Superior temporal gyrus (tissue), 1 donor: ENCODE measurements around the gene BSCL2.
"Not testable (repeated sequence)": the region's sequence is repeated elsewhere in the genome, so short reads cannot be mapped to it uniquely, and the experiment has no call there.

Source experiments
- DNase-seq: peaks from one replicate; pipeline ENCODE4 v3.0.0-alpha.2; 2016; ENCODE audit errors: extremely low spot score

Gene BSCL2

DNA sequence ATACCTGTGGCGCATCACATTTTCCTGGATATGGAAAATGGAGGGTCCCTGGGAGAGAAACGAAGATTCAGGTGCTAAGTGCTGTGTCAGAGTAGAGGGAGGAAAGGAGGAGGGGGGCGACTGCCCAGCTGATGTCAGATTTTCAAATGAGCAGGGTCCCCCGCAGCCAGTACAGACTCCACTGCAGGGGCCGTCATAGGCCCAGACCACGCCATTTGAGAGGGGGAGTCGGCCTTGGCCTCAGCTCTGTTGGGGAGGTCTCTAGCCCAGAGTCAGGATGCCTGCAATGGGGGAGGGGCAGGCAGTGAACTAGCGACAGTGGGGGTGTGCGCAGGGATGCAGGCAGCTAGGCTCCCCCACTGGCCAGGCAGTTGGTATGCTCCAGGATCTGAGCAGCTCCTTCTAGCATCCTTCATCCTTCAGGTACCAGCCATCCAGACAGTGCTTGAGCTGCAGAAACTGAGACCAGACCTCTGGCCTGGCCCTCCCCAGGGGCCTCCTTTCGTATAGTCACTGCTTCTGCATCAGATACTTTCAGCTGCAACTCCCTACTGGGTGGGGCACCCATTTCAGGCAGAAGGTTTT is at the start of gene BSCL2, which contains the start of gene GNG3:
TSS of gene BSCL2 (minus strand) at position 148 of the 585 bp plus-strand sequence. CDS start 229 bp downstream, outside the sequence.
TSS of gene GNG3 (plus strand) at position 400 of the 585 bp plus-strand sequence. CDS start 620 bp downstream, outside the sequence.
- DNase-seq = peak; percentile 84

DNA sequence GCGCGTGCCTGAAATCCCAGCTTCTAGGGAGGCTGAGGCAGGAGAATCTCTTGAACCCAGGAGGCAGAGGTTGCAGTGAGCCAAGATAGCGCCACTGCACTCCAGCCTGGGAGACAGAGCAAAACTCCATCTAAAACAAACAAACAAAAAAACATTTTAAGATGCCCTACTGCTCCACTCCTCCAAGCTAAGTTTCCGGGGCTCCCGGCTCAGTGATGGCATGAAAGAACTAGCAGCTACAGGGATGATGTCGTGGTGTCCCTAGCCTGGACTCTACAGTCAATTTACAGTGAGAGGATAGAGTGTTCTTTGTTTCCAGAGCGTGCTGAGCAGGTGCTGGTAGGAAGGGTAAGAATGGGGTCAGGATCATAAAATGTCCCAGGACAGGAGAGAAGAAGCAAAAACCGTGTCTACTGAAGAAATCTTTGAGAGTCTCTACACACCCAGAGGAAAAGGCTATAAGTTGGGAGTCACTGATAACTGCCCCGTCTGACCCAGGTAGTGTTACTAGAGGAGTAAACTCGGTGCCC is 47.9 kb upstream of the BSCL2 start:
- DNase-seq = peak; percentile 31

DNA sequence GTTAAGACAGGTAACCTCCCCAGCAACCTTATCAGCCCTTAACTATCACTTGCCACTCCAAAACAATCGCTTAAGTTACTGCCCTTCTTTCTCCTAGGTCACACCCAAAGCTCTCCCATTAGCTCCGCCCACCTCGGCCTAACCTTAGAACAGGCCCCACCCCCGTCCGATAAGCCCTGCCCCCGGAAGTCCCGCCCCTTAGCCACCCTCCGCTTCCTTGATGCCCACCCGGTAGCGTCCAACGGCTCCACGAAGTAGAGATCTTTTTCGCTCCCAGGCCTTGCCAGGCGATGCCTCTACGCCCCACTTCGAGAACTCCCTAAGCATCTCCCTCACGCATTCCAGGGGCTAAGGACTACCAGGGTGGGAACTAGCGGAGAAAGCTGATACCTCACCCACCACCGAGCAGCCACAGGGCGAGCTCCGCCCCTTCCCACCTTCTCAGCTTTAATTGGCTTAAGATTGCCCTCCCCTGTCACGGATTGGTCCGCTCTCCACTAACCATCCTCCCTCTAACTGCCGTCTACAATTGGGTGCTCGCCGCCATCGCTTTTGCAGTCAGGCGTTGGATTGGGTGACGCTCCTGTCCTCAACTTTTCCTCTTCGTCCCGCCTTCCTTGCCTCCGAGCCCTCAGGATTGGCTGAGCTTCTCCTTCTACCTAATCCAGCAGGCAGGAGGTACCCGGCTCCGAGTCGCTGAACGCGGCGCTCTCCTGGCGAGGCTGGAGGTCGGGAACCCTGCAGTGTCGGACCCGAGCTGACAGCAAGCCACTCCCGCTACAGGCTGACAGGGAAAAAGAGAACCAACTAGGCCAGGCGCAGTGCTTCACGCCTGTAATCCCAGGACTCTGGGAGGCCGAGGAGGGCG is 46.7 kb upstream of the BSCL2 start, which contains the start of gene ZBTB3:
TSS of gene ZBTB3 (minus strand) at position 425 of the 868 bp plus-strand sequence. CDS start 496 bp downstream, outside the sequence.
- DNase-seq = peak; percentile 99

DNA sequence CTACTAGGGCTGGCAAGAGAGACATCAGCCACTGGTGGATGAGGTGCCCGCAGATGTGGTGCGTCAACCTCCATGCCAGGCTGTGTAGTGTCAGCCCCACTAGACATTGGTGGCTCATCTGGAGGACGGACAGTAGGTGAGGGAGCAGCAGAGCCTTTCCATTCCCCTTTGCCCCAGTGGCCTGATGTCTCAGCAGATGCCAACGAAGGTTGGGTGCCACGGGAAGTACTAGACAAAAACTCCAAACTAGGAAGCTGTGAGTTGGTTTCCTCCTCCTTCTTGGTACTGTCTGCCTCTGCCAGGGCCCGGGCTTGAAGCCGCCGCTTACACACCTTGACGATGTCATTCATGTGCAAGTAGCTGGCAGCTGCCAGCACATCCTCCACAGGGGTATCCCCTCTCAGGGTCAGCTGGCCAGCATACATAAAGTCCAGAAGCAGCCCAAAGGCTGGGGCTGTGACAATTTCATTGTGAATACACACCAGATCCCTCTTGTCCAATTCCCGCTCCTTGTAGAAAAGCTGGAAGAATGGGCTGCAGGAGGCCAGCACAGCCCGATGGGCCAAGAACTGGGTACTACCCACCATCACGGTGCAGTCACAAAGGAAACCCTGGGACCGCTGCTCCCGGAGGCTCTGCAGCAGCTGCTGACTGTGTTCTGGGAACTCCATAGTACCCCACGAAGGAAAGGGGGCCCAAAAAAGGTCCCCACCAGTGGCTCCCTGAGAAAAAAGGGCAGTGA is 45.9 kb upstream of the BSCL2 start:
- DNase-seq = no peak

DNA sequence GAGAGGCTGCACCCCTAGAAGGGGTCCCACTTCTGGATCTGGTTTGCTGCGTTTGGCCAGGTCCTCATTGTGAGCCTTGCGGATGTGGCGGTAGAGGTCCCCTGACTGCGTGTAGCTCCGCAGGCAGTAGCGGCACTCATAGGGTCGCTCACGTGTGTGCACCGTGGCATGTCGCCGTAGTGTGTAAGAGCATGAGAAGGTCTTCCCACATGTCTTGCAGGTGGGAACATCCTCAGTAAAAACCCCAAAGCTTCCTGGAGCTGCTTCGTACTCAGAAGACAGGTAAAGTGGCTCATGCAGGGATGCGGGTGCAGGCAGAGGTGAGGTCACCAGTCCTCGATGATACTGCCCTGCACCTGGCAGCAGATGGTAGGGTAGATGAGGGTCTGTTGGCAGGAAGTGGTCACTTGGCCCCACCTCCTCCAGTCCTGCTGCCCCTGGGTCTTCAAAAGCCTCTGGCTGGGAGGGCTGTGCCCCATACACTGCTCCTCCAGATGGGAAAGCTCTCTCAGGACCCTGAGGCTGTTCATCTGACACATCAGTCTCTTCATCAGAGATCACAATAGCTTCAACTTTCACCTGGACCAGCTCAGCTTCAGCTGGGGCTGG is 45.1 kb upstream of the BSCL2 start:
- no peak for DNase-seq

DNA sequence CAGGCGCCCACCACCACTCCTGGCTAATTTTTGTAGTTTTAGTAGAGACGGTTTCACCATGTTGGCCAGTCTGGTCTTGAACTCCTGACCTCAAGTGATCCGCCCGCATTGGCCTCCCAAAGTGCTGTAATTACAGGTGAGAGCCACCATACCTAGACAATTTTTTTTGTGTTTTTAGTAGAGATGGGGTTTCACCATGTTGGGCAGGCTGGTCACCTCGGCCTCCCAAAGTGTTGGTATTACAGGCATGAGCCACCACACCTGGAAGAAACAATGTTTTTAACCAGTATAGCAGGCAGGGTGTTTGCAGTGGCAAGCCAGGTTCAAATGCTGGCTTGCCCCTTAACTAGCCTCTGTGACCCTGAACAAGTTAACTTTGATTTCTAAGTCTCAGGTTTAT is 42.7 kb upstream of the BSCL2 start:
- DNase-seq = not testable (repeated sequence)

DNA sequence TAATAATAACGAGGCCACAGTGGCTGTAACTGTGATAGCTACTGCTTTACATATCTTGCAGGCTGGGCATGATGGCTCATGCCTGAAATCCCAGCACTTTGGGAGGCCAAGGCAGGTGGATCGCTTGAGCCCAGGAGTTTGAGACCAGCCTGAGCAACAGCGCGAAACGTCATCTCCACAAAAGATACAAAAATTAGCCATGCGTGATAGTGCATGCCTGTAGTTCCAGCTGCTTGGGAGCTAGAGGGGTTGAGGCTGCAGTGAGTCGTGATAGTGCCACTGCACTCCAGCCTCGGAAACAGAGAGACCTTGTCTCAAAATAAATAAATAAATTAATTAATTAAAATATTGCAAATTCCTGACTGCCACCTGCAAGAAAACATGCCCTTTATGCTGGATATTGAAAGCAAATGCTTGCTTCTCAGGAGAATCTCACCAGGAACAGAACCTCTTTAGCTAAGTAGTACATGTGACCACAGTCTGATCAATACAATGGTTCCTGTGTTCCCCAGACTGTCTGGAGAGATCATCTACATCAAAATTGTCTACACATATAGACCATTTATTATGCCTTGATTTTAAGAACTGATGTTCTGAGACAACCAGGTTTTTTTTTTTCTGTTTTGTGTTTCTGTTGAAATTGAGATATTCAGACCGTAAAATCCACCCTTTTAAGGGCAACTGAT is 40.4 kb upstream of the BSCL2 start:
- DNase-seq = peak; percentile 49

DNA sequence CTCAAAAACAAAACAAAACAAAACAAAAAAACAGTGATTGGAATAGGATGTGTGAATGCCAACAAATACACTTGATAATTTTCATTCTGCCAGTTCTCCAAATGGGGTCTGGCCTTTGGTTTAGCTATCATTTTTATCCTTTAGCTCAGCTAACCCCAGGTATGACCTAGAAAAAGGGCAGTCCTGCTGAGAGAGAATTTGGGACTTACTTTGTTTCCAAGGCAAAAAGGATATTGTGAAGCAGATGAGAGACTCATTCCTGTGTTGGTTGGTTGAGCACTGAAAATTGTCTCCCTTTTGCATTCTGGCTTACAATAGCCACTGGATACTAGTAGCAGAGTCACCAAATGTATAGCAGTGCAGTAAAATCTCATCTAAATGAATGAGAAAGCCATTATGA is 30.0 kb upstream of the BSCL2 start:
- no peak for DNase-seq

DNA sequence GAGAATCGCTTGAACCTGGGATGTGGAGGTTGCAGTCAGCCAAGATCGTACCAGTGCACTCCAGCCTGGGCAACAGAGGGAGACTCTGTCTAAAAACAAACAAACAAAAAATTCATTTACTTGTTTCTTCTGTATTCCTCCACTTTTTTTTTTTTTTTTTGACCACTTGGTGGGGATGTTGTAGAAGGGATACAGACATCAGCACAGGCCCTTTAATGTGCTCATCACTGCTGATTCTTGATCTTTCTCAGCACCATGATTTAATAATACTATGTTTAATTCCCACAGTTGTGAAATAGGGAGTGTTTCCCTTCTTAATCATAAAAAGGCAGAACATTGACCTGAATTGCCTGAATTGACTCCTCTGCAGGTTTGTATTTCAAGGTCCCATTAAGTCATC is 25.6 kb upstream of the BSCL2 start:
- DNase-seq = peak; percentile 74

DNA sequence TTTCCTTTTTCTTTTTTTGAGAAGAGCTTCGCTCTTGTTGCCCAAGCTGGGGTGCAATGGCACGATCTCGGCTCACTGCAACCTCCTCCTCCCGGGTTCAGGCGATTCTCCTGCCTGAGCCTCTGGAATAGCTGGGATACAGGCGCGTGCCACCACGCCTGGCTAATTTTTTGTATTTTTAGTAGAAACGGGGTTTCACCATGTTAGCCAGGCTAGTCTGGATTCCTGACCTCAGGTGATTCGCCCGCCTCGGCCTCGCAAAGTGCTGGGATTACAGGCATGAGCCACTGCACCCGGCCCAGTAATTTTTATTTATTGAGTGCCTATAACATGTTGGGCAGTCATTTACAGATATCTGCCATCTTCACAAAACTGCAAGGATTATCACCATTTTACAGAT is 22.9 kb upstream of the BSCL2 start:
- DNase-seq = not testable (repeated sequence)

DNA sequence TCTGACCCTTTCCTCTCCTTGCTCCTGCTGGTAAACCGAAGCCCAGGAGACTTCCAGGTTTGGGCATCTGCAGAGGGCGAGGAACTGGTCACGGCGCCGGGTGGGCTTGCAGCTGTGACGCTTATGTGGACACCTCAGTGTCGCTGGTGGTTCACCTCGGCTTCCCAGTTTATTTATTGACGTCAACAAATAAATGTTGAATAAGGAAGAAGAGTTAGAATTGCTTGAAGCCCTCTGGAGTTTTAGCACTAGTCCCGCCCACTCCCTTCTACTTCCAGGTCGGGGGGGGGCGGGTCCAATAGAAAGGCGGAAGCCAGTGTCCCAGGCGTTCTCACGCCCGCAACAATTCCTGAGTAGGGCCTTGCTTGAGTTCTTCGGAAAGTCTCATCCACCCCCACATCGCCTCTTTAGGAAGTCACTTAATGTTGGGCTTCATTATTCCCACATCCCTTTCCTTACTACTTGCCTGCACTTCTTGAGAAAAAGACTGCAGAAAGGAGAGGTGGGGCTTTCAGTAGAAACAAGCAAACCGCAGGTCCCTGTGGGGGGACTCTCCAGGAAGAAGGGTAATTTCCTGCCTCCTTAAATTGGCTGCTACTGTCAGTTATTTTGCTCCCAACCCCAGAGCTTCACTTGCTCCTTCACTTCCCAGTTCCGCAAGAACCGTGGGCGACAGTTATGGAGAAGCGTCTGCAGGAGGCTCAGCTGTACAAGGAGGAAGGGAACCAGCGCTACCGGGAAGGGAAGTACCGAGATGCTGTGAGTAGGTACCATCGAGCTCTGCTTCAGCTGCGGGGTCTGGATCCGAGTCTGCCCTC is 21.2 kb upstream of the BSCL2 start, which contains the start of gene TTC9C:
TSS of gene TTC9C (plus strand) at position 316 of the 818 bp plus-strand sequence. CDS start at position 679, 363 bp downstream.
- DNase-seq = peak; percentile 94

DNA sequence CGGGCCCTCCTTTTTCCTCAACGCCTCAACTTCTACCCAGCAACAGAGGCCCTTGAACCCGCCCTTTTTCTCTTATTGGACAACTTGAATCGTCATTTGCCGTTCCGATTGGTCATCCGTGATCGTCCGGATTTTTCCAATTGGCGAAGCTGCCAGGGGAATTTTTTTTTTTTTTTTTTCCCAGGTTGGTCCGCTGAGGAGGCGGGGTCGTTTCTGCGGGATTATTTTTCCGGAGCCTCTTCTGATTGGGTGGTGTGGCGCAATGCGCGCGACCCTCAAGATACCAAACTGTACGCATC is 20.6 kb upstream of the BSCL2 start:
- peak; percentile 99 for DNase-seq

DNA sequence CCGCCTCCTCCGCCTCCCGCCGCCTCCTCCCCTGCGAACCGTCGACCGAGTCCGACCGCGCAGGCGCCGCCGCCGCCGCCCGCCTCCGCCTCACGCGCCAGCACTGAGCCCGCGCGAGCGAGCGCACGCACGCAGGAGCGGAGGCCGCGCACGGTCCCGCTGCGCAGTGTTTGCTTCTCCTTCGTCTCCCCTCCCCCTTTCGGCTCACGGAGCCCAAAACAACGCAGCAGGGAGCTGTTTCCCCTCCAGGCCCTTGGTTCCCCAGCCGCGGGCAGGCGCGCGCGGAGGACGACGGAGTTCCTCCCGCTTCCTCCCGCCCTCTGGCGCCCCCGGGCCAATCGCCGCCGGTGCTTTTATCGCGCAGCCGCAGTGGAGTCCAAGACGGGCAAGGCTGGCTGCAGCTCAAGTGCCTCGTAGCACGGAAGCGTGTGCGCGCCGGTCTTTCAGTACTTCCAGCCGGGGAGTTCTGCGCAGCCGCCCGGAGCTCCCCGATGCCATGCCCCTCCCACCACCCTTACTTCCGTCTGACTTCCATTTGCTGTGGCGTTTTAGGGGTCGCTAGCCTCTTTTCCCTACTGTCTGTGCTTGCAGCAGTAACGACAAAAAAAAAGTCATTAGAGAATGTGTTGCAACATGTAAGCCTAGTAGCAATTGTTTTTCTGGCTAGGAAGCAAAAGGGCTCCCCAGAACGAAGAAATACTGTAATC is 20.1 kb upstream of the BSCL2 start, which contains the start of gene HNRNPUL2:
TSS of gene HNRNPUL2 (minus strand) at position 293 of the 707 bp plus-strand sequence. CDS start 301 bp downstream, outside the sequence.
- DNase-seq = peak; percentile 99

DNA sequence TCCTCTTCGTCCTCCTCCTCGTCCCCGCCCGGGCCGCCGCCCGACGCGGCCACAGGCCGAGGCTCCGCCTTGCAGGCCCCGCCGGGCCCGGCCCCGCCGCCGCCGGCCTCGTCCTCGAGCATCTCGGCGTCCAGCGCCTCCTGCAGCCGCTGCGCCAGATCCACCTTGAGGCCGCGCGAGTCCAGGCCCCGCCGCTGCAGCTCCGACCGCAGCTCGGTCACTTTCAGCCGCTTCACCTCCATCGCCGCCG is 19.6 kb upstream of the BSCL2 start:
- no peak for DNase-seq

DNA sequence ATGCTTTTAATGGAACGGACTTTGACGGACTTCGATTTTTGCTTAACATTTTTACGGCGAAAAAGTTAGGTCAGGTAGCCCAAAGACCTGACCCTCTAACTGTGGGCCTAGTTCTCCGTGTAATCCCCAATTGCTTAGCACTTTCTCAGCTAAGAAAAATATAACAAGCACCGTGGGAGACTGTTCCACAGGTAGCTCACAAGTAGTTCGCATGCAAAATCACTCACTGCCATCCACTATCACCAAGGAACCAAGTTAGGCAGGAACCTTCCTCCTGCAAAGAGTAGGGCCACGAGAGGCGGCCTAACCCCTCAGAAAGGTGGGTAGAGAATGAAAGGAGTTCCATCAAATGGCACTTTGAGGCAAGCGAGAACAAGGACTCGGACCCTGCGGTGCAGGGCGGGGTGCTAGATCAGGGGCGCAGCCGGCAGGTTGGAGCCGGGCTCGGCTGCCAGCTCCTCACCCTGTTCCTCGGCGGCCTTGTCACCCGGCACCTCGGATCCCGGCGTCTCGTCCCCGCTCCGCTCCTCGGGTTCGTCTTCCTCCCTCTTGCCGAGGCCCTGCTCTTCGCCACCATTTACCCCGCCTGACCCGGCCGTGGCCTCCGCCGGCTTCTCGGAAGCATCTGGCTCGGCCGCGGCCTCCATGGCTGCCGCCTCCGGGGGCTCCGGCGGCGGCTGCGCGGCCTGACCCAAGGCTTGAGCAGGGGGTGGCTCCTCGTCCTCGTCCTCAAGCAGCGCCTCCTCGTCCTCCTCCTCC is 19.1 kb upstream of the BSCL2 start:
- no peak for DNase-seq

DNA sequence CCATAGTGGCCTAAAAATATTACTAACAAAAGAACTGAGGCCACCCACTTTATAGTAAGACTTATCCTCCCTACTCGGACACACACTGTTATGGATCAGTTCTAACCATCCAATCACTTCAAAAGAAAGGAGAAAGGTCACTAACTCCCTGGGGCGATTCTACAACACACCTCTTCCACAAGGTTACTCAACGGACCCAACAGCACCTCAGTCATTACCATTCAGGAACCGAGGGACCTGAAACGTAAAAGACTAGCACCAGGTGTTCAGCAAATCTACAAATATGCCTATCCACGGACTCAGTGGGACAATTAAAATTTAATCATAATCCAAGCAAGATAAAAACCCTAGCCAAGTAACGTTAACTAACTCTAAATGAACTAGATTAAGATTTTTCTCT is 18.4 kb upstream of the BSCL2 start:
- DNase-seq = no peak

DNA sequence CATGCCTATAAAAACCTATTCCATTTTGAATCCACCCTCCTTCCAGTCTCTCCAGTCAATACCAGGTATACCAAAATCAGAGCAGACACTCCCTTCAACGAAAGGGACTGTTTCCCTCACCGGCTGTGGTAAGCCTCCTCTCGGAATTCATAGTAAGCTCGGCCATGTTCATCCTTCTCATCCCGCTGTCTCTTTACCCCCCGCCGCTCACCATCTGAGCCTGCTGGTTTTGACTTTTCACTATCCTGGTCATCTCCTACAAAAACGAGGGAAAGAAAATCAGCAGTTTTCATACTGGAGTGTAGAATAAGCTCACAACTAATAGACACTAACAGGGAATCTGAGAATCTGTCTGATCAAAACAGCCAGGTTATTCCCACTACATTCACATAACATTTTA is 16.9 kb upstream of the BSCL2 start:
- no peak for DNase-seq

DNA sequence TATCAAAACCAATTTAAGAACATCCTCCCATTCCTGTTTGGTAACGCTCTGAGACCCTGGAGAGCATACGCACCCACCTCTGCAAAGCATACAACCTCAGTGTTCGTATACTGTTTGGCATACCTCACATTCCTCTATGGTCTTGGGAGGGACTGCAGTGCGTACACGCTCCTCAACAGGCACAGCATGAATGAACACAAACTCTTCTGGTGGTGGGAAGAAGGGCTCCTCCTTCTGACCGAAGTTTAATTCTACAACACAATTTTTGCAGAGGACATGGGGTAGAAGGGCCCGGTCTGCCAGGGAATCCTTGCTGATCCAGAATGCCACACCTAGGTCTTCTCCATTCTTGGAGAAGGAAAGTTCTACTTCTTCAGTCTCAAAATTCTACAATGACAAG is 14.8 kb upstream of the BSCL2 start:
- DNase-seq = no peak
